Effector CD8-positive, alpha-beta T cell (primary cell): Measurements from ENCODE around the gene ADRA2A.

ENCODE experiments used
- DNase-seq: peaks from one replicate; lab custom pipeline; 2025; lab: John Stamatoyannopoulos, UW

ADRA2A gene

GRCh38 chr10:111083222-111084095 is 6.6 kb downstream of the ADRA2A start:
- no peak for DNase-seq

GRCh38 chr10:111084366-111085255 is 7.8 kb downstream of the ADRA2A start:
- no peak for DNase-seq

GRCh38 chr10:111085690-111086353 is 9.0 kb downstream of the ADRA2A start:
- no peak for DNase-seq

- no peak for DNase-seq
Observed at GRCh38 chr10:111086574-111086973, 9.7 kb downstream of the ADRA2A start.

- no peak for DNase-seq
Observed at GRCh38 chr10:111087331-111087756, 10.5 kb downstream of the ADRA2A start.

GRCh38 chr10:111087968-111088505 is 11.2 kb downstream of the ADRA2A start:
- no peak for DNase-seq

GRCh38 chr10:111089293-111089692 is 12.5 kb downstream of the ADRA2A start:
- no peak for DNase-seq

- DNase-seq = no peak
Observed at GRCh38 chr10:111091833-111092232, 15.0 kb downstream of the ADRA2A start.

- no peak for DNase-seq
Observed at GRCh38 chr10:111093741-111094380, 17.0 kb downstream of the ADRA2A start.

GRCh38 chr10:111098679-111099437 is 22.0 kb downstream of the ADRA2A start:
- no peak for DNase-seq

GRCh38 chr10:111100198-111100597 is 23.4 kb downstream of the ADRA2A start:
- no peak for DNase-seq

GRCh38 chr10:111101796-111102195 is 25.0 kb downstream of the ADRA2A start:
- DNase-seq = no peak

GRCh38 chr10:111102359-111102837 is 25.6 kb downstream of the ADRA2A start:
- no peak for DNase-seq

- no peak for DNase-seq
Observed at GRCh38 chr10:111103196-111103840, 26.5 kb downstream of the ADRA2A start.

GRCh38 chr10:111104811-111105210 is 28.0 kb downstream of the ADRA2A start:
- no peak for DNase-seq

- DNase-seq = no peak
Observed at GRCh38 chr10:111106081-111106480, 29.3 kb downstream of the ADRA2A start.

- DNase-seq = no peak
Observed at GRCh38 chr10:111107023-111107422, 30.2 kb downstream of the ADRA2A start.

GRCh38 chr10:111107846-111108245 is 31.0 kb downstream of the ADRA2A start:
- DNase-seq = no peak

- DNase-seq = no peak
Observed at GRCh38 chr10:111108441-111108840, 31.6 kb downstream of the ADRA2A start.
